Measurements from ENCODE around the gene RAPSN.

RAPSN gene

DNA sequence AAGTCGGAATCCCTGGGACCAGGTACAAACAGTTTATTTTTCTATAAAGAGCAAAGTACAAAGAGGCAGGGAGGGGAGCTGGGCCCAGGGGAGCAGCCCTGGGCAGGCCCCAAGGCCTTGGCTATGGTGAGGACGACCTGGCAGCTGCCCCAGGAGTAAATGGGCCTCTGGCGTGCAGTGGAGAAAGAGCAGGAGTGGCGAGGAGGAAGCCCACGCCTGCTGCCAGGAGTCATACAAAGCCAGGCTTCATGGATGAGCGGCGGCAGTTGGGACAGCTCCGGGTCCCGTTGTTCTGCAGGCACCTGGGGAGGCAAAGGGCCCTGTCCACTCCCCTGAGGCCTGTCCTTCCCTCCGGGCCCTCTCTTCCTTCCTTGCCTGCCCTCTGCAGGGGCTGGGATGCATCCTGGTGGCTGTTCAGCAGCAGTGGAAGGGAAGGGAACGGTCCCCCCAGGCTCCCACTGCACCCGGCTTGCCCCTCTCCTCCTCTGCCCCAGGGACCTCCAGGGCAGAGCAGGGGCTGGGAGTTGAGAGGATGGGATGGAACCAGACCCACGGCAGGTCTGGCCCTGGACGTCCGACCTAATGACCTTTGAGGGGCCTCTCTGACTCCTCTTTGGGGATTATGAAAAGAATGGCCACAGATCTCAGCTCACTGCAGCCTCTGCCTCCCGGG is 11.1 kb downstream of the RAPSN start:
- DNase-seq (ENCODE audit: low read depth): no peak
- no peak overlapping the region for H3K4me3 ChIP-seq (ENCODE audit: low read depth, low read length)

DNA sequence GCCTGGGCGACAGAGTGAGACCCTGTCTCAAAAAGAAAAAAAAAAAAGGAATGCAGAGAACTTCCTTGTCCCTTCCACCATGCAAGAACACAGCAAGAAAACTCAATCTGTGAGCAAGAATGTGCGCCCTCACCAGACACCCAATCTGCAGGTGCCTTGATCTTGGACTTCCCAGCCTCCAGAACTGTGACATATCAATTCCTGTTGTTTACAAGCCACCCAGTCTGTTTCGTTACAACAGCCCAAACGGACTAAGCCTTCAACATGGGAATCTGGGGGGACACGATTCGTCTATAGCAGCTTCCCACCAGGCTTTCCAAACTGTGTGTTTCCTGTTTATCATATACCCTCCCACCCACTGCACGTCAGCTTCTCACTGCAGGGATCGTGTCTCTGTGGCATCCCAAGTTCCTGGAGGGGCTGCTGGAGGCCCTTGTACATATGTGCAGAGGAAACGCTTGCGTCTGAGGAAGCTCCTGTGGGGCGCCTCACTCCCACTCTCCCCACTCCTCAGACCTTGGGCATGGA is 11.7 kb downstream of the RAPSN start:
- H3K4me3 ChIP-seq (ENCODE audit: low read depth, low read length): no peak overlapping the region
- no peak for DNase-seq (ENCODE audit: low read depth)

DNA sequence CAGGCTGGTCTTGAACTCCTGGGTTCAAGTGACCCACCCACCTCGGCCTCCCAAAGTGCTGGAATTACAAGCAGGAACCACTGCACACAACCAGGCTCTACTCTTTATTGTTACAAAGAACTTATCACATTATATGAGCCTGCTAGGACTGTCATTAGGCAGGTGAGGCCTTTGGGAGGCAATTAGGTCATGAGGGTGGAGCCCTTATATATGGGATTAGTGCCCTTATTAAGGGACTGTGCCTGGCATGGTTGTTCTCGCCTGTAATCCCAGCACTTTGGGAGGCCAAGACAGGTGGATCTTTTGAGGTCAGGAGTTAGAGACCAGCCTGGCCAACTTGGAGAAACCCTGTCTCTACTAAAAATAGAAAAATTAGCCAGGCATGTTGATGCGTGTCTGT is 12.2 kb downstream of the RAPSN start:
- no peak for DNase-seq (ENCODE audit: low read depth)
- no peak overlapping the region for H3K4me3 ChIP-seq (ENCODE audit: low read depth, low read length)

DNA sequence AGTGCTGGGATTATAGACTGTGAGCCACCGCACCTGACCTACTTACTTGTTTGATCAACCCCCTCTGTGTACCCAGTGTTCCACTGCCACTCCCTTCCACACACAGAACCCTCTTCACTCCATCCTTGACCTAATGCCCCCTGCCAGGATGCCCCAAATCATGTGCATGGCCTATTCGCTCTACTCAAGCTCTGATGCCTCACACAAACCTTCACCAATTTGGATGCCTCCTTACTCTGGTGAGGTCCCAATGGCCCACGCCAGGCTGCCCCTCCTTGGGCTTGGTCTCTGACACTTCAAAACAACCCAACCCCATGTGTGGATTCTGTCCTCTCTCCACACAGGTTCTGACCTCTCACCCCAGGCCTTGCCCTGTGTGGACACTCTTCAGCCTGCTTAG is 13.2 kb downstream of the RAPSN start:
- no peak for DNase-seq (ENCODE audit: low read depth)
- no peak overlapping the region for H3K4me3 ChIP-seq (ENCODE audit: low read depth, low read length)

DNA sequence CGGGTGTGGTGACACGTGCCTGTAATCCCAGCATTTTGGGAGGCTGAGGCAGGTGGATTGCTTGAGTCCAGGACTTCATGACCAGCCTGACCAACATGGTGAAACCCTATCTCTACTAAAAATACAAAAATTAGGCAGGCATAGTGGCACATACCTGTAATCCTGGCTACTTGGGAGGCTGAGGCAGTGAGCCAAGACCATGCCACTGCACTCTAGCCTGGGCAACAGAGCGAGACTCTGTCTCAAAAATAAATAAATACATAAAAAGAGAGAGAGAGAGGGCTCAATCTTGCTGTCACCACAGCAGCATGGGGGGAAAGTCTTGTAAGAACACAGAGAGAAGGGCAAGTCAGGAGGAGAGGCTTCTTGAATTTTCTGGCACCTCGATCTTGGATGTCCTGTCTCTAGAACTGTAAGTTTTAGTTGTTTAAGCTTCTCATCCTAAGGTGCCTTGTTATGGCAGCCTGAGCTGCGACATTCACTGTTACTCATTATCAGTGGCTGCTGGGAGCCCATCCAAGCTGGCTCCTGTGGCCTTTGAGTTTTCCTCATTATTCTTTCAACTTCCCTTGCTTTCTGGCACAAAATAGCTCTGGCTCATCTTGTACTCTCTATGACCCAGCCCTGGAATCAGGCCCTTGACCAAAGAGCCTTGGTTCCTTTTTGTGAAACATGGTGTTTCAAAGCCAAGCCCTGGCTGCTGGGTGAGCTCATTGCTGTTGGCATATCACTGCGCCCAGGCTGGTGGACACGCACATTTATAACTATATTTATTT is 14.7 kb downstream of the RAPSN start:
- H3K4me3 ChIP-seq (ENCODE audit: low read depth, low read length): no peak overlapping the region
- DNase-seq (ENCODE audit: low read depth): no peak

DNA sequence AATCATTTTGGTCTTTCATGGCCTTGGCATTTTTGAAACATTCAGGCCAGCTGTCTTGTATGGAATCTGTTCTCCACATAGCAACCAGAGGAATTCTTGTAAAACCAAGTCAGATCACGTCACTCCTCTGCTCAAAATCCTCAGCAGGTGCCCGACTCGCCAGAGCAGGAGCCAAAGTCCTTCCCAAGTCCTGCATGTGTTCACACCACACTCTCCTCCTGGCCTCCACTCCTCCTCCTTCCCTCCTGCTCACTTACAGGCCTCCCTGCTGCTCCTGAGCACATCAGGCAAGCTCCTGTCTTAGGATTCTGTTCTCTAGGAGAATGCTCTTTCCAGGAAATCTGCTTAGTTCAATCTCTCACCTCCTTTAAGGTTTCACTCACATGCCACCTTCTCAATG is 15.8 kb downstream of the RAPSN start:
- DNase-seq (ENCODE audit: low read depth): peak; percentile 35
- H3K4me3 ChIP-seq (ENCODE audit: low read depth, low read length): no peak overlapping the region

DNA sequence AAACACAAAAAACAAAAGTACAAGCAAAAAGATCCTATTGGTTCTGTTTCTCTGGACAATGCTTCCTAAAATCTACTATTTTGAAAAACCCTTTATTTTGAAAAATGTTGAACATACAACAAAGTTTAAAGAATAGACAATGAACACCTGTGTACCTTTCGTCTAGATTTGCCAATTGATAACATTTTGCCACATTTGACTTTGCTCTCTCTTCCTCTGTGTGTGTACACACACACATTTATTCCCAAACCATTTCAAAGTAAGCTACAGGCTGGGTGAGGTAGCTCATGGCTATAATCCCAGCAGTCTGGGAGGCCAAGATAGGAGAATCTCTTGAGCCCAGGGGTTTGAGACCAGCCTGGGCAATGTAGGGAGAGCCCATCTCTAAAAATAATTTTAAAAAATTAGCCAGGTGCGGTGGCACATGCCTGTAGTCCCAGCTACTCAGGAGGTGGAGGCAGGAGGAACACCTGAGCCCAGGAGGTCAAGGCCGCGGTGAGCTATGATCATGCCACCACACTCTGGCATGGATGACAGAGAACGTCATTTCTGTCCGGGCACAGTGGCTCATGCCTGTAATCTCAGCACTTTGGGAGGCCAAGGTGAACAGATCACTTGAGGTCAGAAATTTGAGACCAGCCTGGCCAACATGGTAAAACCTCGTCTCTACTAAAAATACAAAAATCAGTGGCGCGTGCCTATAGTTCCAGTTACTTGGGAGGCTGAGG is 17.4 kb downstream of the RAPSN start:
- H3K4me3 ChIP-seq (ENCODE audit: low read depth, low read length): no peak overlapping the region
- no peak for DNase-seq (ENCODE audit: low read depth)

DNA sequence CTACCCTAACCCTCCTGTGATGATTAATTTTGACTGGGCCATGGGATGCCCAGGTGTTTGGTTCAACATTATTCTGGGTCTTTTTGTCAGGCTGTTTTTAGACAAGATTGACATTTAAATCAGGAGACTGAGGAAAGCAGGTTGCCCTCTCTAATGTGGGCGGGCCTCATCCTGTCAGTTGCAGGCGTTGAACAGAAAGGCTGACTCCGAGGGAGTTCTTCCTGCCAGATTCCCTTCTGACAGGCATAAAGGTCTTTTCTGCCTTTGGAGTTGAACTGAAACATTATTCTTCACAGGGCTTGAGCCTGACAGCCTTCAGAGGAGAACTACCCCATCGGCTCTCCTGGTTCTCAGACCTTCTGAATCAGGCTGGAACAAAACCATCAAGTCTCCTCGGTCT is 18.4 kb downstream of the RAPSN start:
- DNase-seq (ENCODE audit: low read depth): no peak
- H3K4me3 ChIP-seq (ENCODE audit: low read depth, low read length): no peak overlapping the region

DNA sequence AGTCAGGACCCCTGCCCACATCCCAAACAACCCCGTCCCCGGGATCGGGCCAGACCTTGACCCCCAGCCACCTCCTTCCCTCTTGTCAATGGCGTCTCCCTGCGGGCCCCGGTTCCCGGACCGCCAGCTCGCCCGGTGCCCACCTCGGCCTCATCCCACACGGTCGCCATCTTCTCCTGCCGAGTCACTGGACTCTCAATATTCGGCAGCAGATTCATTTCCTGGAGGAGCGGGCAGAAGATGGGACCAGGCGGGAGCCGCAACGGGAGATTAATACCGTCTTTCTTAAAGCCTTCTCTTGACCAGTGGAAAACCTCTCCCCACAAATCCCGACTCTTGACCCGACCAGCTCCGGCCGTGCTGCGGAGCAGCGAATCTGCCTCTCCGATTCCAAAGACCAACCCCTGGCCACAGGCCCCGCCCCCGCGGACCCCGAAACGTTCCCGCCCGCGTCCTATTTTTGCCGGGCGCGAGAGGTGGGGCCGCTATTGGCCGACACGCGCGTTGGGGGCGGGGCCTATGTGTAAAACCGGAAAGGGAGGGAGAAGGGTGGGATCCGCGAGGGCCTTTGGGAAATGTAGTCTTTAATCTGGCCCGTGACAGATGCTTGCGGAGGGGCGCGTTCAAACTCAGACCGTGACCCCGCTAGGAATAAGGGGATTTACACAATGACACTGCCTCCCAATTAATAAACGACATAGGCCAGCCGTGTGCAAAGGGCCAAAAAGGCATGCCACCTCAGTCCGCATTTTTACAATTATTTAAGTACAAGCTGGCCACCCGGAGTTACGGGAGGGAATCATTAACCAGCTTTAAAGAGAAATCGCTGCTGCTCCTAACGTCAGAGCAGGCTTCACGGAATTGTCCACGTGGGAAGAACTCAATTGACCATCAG is 22.6 kb downstream of the RAPSN start, which contains the start of gene PSMC3:
PSMC3 (minus strand) TSS at position 378 of the 895 bp plus-strand sequence; CDS start at position 218, 160 bp downstream.
- peak; percentile 79 for DNase-seq (ENCODE audit: low read depth)
- peak within 1 kb of the TSS; percentile 80 for H3K4me3 ChIP-seq (ENCODE audit: low read depth, low read length)

DNA sequence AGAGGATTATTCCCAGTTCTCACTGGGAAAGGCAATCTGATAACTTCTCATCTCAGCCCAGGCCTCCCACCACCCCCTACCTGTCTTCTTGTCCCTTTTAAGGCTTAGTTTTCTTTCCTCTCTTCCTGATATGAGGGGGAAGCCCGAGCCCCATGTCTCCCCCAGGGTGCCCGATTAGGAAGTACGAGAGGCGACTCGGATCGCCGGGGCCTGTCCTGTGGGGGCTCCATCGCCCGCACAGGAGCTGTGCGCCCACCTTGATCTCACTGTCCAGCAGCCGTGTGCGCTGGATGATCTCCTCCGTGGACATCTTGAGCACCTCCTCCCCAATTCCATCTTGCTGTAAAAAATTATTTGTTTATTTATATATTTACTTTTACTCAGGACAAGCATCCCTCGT is 23.3 kb downstream of the RAPSN start:
- no peak for DNase-seq (ENCODE audit: low read depth)
- H3K4me3 ChIP-seq (ENCODE audit: low read depth, low read length): peak overlapping the region; percentile 80

DNA sequence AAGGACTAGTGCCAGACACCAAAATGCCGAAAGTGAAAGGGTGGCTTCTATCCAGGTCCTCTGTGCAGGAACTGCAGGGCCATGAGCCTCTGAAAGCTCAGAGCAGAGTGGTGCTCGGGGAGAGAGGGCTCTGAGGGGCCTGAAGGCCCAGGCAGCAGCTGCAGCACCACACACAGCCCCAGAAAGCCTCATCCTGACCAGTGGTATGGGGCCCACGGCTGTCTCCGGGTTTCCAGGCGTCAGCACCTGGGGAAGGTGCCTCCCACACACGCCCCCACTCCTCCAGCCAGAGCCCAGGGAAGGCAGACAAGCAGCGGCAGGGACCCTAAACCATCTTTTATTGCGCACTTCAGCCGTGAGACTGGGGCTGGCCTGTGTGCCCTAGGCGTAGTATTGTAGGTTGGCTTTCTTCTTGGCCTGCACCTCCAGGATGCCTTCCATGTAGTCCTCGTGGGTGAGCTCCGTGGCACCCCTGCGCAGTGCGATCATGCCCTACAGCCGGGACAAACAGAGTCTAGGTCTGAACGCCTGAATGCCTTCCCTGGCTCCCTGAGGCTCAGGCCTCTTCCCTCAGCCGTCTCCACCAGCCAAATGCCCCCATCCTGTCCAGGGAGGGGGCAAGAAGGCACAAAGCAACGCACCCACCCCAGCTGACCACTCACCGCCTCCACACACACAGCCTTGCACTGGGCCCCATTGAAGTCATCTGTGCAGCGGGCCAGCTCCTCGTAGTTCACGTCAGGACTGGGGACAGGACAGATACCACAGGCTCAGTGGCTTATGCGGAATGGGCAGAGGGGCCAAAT is 30.3 kb downstream of the RAPSN start:
- H3K4me3 ChIP-seq (ENCODE audit: low read depth, low read length): no peak overlapping the region
- DNase-seq (ENCODE audit: low read depth): no peak

DNA sequence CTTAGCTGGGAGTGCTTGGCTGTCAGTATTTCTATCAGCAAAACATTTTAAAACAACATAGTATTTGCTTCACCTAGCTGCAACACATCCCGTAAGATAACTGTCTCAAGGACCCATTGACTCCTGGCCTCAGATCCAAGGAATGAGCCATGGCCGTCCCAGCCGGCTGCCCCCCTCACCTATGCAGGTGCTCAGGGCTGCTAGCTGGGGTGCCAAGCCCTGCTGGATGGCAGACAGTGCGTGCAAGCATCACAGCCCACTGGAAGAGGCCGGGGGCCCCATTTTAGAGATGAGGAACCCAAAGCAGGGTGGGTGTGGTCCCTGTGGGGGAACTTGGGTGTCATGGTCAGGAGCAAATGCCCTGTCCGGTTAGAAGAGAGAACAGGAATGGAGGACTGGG is 31.2 kb downstream of the RAPSN start:
- DNase-seq (ENCODE audit: low read depth): no peak
- H3K4me3 ChIP-seq (ENCODE audit: low read depth, low read length): no peak overlapping the region

DNA sequence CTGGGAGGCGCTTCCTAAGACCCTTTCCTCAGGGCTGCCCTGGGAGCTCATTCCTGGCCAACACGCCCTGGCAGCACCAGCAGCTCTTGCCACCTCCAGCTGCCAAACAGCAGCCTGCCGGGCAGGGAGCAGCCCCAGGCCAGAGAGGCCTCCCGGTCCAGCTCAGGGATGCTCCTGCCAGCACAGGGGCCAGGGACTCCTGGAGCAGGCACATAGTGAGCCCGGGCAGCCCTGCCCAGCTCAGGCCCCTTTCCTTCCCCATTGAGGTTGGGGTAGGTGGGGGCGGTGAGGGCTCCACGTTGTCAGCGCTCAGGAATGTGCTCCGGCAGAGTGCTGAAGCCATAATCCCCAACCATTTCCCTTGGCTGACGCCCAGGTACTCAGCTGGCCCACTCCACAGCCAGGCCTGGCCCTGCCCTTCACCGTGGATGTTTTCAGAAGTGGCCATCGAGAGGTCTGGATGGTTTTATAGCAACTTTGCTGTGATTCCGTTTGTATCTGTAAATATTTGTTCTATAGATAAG is 32.9 kb downstream of the RAPSN start:
- no peak overlapping the region for H3K4me3 ChIP-seq (ENCODE audit: low read depth, low read length)
- peak; percentile 89 for DNase-seq (ENCODE audit: low read depth)

DNA sequence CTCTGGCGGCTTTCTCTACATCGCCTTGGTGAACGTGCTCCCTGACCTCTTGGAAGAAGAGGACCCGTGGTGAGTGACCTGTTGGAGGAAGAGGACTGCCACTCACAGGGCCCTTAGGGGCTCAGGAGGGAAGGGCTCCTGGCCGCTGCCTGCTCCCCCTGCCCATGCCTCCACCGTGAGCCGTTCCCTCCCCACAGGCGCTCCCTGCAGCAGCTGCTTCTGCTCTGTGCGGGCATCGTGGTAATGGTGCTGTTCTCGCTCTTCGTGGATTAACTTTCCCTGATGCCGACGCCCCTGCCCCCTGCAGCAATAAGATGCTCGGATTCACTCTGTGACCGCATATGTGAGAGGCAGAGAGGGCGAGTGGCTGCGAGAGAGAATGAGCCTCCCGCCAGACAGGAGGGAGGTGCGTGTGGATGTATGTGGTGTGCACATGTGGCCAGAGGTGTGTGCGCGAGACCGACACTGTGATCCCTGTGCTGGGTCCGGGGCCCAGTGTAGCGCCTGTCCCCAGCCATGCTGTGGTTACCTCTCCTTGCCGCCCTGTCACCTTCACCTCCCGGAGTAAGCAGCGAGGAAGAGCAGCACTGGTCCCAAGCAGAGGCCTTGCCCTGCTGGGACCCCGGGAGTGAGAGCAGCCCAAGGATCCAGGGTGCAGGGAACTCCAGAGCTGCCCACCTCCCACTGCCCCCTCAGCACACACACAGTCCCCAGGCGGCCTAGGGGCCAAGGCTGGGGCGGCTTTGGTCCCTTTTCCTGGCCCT is 33.7 kb downstream of the RAPSN start:
- H3K4me3 ChIP-seq (ENCODE audit: low read depth, low read length): no peak overlapping the region
- DNase-seq (ENCODE audit: low read depth): no peak

DNA sequence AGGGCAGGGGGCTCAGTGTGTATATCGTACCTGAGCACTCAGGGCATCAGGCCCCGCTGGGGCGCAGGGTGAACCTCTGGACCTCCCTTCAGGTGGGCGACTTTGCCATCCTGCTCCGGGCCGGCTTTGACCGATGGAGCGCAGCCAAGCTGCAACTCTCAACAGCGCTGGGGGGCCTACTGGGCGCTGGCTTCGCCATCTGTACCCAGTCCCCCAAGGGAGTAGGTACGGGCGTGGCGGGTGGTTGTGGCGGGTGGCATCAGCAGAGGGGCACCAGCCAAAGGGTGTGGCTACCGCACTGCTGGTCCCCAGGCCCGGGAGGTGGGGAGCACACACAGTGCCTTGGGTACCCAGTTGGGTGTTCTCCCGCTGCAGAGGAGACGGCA is 34.3 kb downstream of the RAPSN start:
- no peak for DNase-seq (ENCODE audit: low read depth)
- H3K4me3 ChIP-seq (ENCODE audit: low read depth, low read length): no peak overlapping the region

DNA sequence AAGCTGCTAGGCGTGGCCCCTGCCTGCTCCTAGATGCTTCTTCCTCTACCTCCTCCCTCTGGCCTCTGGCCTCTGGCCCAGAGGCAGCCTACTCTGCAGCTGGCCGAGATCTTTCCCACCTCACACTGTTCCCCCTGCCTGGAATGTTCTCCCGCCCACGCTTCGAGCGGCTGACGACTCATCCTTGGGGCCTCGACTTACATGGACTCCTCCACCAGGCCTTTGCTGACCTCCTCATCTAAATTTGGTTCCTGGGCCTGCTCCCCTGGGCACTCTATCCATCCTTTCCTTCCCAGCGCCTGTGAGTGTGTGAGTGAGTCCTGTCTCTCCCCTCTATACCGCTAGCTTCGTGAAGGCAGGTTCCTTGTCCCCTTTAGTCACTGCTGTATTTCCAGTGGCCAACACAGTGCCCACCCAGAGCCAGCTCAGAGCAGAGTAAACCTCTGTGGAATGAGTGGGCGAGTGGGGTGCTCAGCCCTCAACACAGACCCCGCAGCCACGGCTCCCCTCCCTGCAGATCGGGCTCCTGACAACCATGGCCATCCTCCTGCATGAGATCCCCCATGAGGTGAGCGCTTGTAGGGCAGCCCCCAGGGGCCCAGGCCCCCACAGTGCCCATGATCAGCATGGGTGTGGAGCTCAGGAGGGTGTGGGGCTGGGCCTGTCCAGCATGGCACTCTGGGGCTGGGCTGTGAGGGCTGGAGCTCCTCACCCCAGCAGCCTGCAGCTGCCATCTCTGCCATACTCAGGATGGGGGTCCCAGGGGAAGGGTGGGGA is 34.8 kb downstream of the RAPSN start:
- DNase-seq (ENCODE audit: low read depth): peak; percentile 82
- H3K4me3 ChIP-seq (ENCODE audit: low read depth, low read length): no peak overlapping the region

DNA sequence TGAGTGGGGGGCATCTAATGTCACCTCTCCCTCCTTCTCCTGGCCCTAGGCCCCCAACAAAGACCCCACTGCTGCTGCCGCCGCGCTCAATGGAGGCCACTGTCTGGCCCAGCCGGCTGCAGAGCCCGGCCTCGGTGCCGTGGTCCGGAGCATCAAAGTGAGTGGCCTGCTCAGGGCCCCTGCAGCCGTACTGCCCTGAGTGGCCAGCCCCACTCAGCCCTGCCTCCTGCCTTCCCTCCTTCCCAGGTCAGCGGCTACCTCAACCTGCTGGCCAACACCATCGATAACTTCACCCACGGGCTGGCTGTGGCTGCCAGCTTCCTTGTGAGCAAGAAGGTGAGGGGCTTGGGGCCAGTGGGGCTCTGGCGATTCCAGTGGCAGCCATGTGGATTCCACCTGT is 35.6 kb downstream of the RAPSN start:
- H3K4me3 ChIP-seq (ENCODE audit: low read depth, low read length): no peak overlapping the region
- DNase-seq (ENCODE audit: low read depth): no peak

All from skeletal muscle cell (primary cell).